HepG2 (cell line): Measurements from ENCODE around the gene MRPL58.

Experiments
- CHD2 ChIP-seq: IDR thresholded peaks from 2 replicates; pipeline ENCODE4 v1.6.1; 2011; ENCODE audit warnings: low read depth, low read length, improper control_type of control experiment
- CTCF ChIP-seq: sonication (generic); formaldehyde crosslinking; IDR thresholded peaks from 2 replicates; pipeline ENCODE4 v1.5.0; 2020; ENCODE audit warnings: mild to moderate bottlenecking, missing genetic modification reagents, moderate library complexity
- JUNB ChIP-seq: sonication (generic); formaldehyde crosslinking; IDR thresholded peaks from 2 replicates; pipeline ENCODE4 v1.8.0; 2022; ENCODE audit warnings: missing genetic modification reagents, mild to moderate bottlenecking, borderline replicate concordance
- POLR2A ChIP-seq, 2 experiments: IDR thresholded peaks; 2 replicates each; pipeline ENCODE4 v1.6.1; 2011; ENCODE audit warnings: low read depth in 2 of 2, low read length in 2 of 2, mild to moderate bottlenecking in 1 of 2, moderate library complexity in 1 of 2; ENCODE audit not compliant: insufficient read depth in 1 of 2
- POLR2AphosphoS5 ChIP-seq: IDR thresholded peaks from 2 replicates; pipeline ENCODE4 v1.6.1; 2012; ENCODE audit warnings: low read depth, low read length
- RORA ChIP-seq: sonication (generic); formaldehyde crosslinking; IDR thresholded peaks from 2 replicates; pipeline ENCODE4 v1.5.0; 2020; ENCODE audit warnings: mild to moderate bottlenecking, missing genetic modification reagents, moderate library complexity
- TP53 ChIP-seq: sonication (generic); formaldehyde crosslinking; conservative IDR thresholded peaks from 2 replicates; pipeline ENCODE4 v1.4.0; 2020; ENCODE audit warnings: missing genetic modification reagents
- WIZ ChIP-seq: sonication (generic); formaldehyde crosslinking; IDR thresholded peaks from 2 replicates; pipeline ENCODE4 v1.5.1; 2020; ENCODE audit warnings: mild to moderate bottlenecking, missing genetic modification reagents
- ZNF335 ChIP-seq: sonication (generic); formaldehyde crosslinking; IDR thresholded peaks from 2 replicates; pipeline ENCODE4 v1.4.0; 2020; ENCODE audit warnings: missing genetic modification reagents
- ZNF644 ChIP-seq: IDR thresholded peaks from 2 replicates; pipeline ENCODE4 v1.6.1; 2016; ENCODE audit warnings: low read depth

GRCh38 chr17:74968361-74968780 is 44.1 kb upstream of the MRPL58 start:
- TF ChIP-seq CTCF (CRISPR knock-in tag), result no peak
- TF ChIP-seq JUNB, result no peak
- no peak for TF ChIP-seq POLR2AphosphoS5
- TF ChIP-seq TP53 (CRISPR knock-in tag), result no peak
- no peak for TF ChIP-seq POLR2A (IDR thresholded peaks at IDR 0.05; ENCODE audit: insufficient read depth in 1 of 2, low read depth in 2 of 2, low read length in 2 of 2)
- no peak for TF ChIP-seq RORA (CRISPR knock-in tag)
- TF ChIP-seq CHD2, result no peak
- TF ChIP-seq WIZ (CRISPR knock-in tag), result no peak
- no peak for TF ChIP-seq ZNF644 (CRISPR knock-in tag)
- no peak for TF ChIP-seq ZNF335 (CRISPR knock-in tag)
